Stimulated activated CD4-positive, alpha-beta T cell treated with anti-CD3 and anti-CD28 coated beads, Interleukin-2, amount 100 ng/mL, for 4 hours (primary cell): ENCODE data around the gene CASP7.

Source experiments
- DNase-seq: peaks from one replicate; pipeline ENCODE4 v3.0.0-alpha.2; 2020; ENCODE audit warnings: low read depth

CASP7 gene

GRCh38 chr10:113712755-113713639, 33.3 kb downstream of the CASP7 start:
- no peak for DNase-seq

- DNase-seq: no peak
Measured at GRCh38 chr10:113713640-113713982, 33.9 kb downstream of the CASP7 start.

GRCh38 chr10:113716109-113716910, 36.6 kb downstream of the CASP7 start:
- no peak for DNase-seq

GRCh38 chr10:113718969-113719822, 39.5 kb downstream of the CASP7 start:
- no peak for DNase-seq

GRCh38 chr10:113720386-113720785, 40.7 kb downstream of the CASP7 start:
- no peak for DNase-seq

- DNase-seq: no peak
Measured at GRCh38 chr10:113732160-113732881, 52.6 kb downstream of the CASP7 start.

- no peak for DNase-seq
Measured at GRCh38 chr10:113732966-113733365, 53.3 kb downstream of the CASP7 start.

- no peak for DNase-seq
Measured at GRCh38 chr10:113733635-113734034, 53.9 kb downstream of the CASP7 start.

GRCh38 chr10:113735913-113736312, 56.2 kb downstream of the CASP7 start:
- DNase-seq: no peak

GRCh38 chr10:113736576-113736975, 56.9 kb downstream of the CASP7 start:
- no peak for DNase-seq

GRCh38 chr10:113739031-113739430, 59.3 kb downstream of the CASP7 start:
- no peak for DNase-seq

- no peak for DNase-seq
Measured at GRCh38 chr10:113739577-113739976, 59.9 kb downstream of the CASP7 start.

- no peak for DNase-seq
Measured at GRCh38 chr10:113740850-113741249, 61.1 kb downstream of the CASP7 start.

- DNase-seq: no peak
Measured at GRCh38 chr10:113742466-113742865, 62.8 kb downstream of the CASP7 start.

- DNase-seq: no peak
Measured at GRCh38 chr10:113743594-113743993, 63.9 kb downstream of the CASP7 start.

- no peak for DNase-seq
Measured at GRCh38 chr10:113745374-113745773, 65.7 kb downstream of the CASP7 start.

- DNase-seq: no peak
Measured at GRCh38 chr10:113746217-113746957, 66.7 kb downstream of the CASP7 start.

GRCh38 chr10:113751181-113751732, 71.5 kb downstream of the CASP7 start, which contains the start of gene PLEKHS1:
TSS of gene PLEKHS1 (plus strand) at chr10:113751682. CDS start at chr10:113755278, 3,596 bp downstream.
- DNase-seq: no peak

- DNase-seq: no peak
Measured at GRCh38 chr10:113752553-113752952, 72.8 kb downstream of the CASP7 start.

- no peak for DNase-seq
Measured at GRCh38 chr10:113753020-113753692, 73.4 kb downstream of the CASP7 start.
